Endometrial microvascular endothelial cells (primary cell): ENCODE data around the gene PRKCQ. TPM values are rescaled to one million over a fixed set of nuclear protein-coding genes. Genes with fewer than 3 reads are reported as not detected.

Source experiments
- in situ Hi-C: cut with HindIII; loops from 2 replicates; pipeline ENCODE4 v1.10.0; 2017; ENCODE audit warnings: low sequenced_read_pairs, low pct_unique_long_range_greater_than_20kb; ENCODE audit errors: inconsistent ontology term
- total RNA-seq: library from RNA; depleted of rRNA; stranded (reverse); fragments of >200 nt; gene quantifications from one replicate; pipeline ENCODE4 v1.2.3, GENCODE V29; 2015; ENCODE audit errors: inconsistent ontology term

The PRKCQ gene
- total RNA-seq, 1 donor from 2014 or later = 0.09 TPM

DNA sequence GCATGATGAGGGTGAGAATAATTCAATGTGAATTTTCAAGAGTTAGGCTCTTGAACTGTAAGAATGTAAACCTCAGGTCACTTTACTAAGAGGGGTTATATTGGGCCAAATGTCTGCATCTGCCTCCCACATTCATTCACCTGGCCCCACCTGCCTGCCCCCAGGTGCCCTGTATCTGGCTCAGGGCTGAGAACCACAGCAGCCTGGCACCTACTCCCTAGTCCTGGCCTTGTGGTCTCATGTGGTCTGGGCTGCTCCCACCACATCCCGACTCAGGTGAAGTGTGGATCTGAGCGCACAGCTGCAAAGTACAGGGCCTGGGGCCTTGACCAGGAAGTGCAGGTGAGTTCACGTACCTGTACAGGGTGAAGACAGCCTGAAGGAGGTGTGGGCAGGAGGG lies 195.2 kb downstream of the PRKCQ start:
- in situ Hi-C loops = loop anchor here (10.0 to 25.0 kb wide), 2 partner anchors 190 to 298 kb away; partner anchors contain the start of gene RBM17

DNA sequence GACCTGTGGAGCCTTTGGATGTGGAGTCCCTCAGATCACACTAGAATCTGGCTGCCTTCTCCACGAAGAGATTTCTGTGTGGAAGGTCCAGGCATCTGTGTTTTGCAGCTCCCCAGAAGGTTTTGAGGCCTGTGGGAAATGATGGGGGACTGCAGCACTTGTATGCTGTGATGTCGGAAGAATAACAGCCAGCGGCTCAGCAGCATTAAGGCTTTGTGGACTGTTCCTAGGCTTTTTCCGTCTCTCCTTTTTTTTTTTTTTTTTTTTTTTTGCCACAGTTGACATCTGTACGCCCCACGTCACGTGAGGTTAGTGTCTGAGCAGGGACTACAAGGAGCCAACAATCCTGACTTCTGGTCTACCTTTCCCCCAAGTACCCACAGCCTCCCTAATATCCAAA lies 196.0 kb downstream of the PRKCQ start:
- in situ Hi-C loops = loop anchor here (10.0 to 25.0 kb wide), 2 partner anchors 189 to 297 kb away; partner anchors contain the start of gene RBM17

DNA sequence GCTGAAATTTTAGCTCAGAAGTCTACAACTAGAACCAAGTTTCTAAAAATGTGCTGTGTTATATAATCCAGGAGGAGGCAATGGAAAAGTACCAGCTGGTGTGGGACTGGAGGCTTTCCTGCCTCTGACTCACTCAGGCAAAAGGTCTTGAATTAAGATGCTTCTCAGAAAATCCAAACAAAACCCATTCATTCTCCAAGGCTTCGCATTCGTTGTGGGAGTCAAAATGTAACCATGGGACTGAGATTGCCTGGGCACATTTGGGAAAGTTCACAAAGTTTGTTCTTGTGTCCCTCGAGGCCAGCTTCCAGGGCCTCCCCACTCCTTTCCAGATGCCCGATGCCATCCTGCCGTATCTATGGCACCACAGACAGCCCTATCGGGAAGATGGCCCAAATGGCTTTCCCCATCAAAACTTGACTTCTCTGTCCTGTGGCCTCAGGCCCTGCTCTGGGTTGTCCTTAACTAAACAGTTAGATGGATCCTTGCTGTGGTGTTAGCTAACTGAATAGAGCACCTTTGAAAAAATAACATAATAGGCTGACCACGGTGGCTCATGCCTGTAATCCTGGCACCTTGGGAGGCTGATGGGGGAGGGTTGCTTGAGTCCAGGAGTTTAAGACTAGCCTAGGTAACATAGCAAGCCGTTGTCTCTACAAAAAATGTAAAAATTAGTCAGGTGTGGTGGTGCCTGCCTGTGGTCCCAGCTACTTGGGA lies 196.8 kb downstream of the PRKCQ start:
- in situ Hi-C loops = loop anchor here (10.0 to 25.0 kb wide), 2 partner anchors 188 to 296 kb away; partner anchors contain the start of gene RBM17

DNA sequence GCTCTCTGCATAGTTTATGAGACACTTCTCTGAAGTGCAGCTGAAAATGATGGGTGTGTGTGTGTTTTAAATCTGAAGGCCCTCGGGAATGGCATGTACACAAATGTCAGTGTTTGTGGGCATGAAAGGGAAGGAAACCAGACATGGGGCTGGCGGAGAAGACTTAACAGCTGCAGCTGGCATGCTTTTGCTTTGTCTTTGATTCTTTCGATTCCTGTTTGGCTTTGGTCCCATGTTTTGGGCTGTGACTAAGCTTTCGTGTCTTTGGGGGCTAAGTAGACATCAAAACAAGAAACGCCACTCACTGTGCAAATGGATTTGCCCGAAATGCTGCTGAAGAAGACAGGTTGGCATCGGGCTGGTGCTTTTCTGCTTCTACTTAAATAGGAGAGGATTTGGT lies 198.0 kb downstream of the PRKCQ start:
- in situ Hi-C loops = loop anchor here (10.0 to 25.0 kb wide), 2 partner anchors 187 to 295 kb away; partner anchors contain the start of gene RBM17

DNA sequence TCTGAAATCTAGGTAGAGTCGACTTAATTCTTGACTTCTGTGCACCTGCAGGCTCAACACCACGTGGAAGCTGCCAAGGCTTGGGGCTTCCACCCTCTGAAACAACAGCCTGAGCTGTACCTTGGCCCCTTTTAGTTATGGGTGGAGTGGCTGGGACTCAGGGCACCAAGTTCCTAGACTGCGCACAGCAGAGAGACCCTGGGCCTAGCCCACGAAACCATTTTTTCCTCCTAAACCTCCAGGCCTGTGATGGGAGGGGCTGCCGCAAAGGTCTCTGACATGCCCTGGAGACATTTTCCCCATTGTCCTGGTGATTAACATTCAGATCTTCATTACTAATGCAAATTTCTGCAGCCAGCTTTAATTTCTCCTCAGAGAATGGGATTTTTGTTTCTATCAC lies 199.6 kb downstream of the PRKCQ start:
- in situ Hi-C loops = loop anchor here (10.0 to 25.0 kb wide), 2 partner anchors 186 to 293 kb away; partner anchors contain the start of gene RBM17

DNA sequence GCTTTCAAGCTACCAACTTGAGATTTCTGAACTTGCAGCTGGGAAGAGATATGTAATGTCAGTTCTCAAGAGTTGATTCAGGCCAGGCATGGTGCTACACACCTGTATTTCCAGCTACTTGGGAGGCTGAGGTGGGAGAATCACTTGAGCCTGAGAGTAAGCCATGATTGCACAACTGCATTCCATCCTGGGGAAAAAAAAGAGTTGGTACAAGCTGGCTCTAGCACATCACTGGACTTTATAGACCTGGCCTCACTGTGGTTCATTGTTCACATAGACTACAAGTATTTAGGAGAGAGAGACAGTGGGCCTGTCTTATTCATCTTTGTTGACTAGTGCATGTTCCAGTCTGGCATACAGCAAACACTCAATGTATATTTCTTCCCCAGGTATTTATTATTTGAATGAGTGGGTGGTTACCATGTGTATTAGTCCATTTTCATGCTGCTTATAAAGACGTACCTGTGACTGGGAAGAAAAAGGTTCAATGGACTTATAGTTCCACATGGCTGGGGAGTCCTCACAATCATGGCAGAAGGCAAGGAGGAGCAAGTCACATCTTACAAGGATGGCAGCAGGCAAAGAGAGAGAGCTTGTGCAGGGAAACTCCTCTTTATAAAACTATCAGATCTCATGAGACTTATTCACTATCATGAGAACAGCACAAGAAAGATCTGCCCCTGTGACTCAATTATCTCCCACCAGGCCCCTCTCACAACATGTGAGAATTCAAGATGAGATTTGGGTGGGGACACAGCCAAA lies 200.9 kb downstream of the PRKCQ start:
- in situ Hi-C loops = loop anchor here (25.0 kb wide), 1 partner anchor 292 kb away; the partner anchor contains the start of gene RBM17
